Activated CD4-positive, alpha-beta T cell treated with anti-CD3 and anti-CD28 coated beads, Interleukin-2, amount 50 U/mL, for 48 hours (primary cell): ENCODE data around the gene PRELID3B.
"Not testable (repeated sequence)": the region's sequence is repeated elsewhere in the genome, so short reads cannot be mapped to it uniquely, and the experiment has no call there.

Experiments
- DNase-seq, 2 experiments: peaks; one replicate each; pipeline ENCODE4 v3.0.0-alpha.2; 2020

PRELID3B gene

GRCh38 chr20:59047938-59048680, 5.5 kb upstream of the PRELID3B start:
- DNase-seq = peak; percentile 23 to 43

DNA sequence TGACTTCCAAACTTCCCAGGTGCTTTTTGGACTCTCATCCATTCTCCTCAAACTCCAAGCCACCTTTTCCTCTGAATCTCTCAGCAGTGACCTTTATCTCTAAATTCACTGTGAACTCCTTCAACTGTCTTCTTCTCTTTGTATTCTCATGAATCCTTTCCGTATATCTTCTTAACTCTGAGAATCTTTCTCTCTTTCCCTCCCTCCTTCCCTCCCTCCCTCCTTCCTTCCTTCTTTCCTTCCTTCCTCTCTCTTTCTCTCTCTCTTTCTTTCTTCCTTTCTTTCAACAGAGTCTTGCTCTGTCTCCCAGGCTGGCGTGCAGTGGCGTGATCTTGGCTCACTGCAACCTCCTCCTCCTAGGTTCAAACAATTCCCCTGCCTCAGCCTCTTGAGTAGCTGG, 4.3 kb upstream of the PRELID3B start:
- no peak for DNase-seq

DNA sequence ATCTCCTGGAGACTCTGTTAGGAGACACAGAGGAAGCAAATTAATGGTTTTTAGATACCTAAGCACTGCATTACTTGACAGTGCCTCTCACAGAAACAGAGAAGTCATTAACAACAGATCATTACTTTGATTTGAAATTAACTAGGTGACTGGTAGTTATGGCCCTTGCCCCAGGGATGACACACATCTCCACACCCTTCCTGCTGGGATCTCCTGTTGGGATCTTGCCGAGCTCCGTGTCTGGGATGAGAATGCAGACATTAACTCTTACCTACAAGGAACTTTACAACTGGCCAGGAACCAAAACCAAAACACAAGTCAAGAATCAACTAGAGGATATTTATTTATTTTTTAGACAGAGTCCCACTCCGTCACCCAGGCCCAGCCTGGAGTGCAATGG, 2.2 kb upstream of the PRELID3B start:
- DNase-seq = no peak

GRCh38 chr20:59044295-59044694, 1.7 kb upstream of the PRELID3B start:
- no peak for DNase-seq

- peak in 1 of 2 experiments; percentile 25 for DNase-seq
Measured at GRCh38 chr20:59043698-59044097, 1.1 kb upstream of the PRELID3B start.

DNA sequence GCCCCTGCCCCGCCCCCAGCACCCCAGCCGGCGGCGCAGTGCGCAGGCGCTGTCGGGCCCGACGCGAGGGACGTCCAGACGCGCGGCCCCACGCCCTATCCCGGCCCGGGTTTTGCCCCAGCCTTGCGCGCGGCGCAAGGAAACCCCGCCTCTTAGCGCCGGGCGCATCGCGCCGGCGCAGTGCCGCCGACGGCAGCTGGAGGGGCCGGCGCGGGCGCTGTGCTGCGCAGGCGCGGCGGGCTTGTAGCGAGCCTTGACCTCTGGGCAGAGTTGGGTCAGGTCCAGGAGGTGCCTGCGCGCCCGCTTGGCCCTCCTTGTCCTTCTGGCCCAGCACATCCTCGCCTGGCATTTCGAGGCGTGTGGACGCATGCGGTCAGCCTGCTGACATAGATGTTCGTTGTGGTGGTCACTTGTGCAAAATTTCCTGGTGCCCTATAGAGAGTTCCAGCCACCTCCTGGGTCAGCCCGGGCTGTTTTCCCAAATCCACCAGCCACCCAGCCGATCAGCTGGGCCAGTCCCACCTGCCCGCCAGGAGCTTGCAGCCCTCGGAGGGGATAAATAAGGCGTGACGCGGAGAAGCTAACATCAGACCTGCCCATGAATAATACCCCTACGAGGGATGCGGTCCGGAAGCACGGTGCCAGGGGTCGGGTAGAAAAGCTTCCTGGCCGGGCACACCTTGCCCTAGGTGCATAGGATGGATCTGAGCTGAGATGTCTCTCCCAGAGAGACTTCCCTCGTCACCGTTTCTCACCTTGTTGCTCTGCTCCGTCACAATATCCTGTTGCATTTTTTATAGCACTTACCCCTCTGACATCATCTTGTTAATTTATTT, 428 bp upstream of the PRELID3B start:
- peak; percentile 93 for DNase-seq

DNA sequence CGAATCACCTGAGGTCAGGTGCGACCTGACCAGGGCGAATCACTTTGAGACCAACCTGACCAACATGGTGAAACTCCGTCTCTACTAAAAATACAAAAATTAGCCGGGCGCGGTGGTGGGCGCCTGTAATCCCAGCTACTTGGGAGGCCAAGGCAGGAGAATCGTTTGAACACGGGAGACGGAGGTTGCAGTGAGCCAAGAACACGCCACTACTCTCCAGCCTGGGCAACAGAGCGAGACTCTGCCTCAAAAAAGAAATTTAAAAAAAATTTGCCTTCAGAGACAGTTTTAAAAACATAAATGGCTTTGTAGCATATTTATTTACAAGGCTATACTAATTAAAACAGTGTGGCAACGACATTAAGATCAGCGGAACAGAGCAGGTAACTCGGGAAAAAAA, 1.1 kb downstream of the PRELID3B start:
- DNase-seq = not testable (repeated sequence)

DNA sequence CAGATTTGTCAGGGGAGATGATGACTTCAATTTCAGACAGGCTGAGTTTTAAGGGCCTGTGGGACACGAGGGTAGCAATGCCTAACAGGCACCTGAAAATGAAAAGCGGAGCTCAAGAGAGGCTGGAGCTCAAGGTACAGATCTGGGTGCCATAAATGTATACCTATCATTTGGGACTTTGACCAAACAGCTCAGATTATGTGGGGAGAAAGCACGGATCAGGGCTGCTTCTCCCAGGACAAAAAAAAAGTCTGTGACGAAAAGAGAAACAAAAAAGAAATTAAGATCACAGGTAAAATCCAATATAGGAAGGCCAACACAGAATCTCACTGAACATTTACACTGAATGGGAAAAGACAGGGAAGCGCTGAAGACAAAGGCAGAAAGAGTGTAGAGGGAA, 1.9 kb downstream of the PRELID3B start:
- DNase-seq = no peak

GRCh38 chr20:59039233-59039632, 3.4 kb downstream of the PRELID3B start:
- no peak for DNase-seq

- no peak for DNase-seq
Measured at GRCh38 chr20:59037386-59037785, 5.2 kb downstream of the PRELID3B start.

- no peak for DNase-seq
Measured at GRCh38 chr20:59035381-59035780, 7.2 kb downstream of the PRELID3B start.

- DNase-seq = no peak
Measured at GRCh38 chr20:59033616-59034165, 8.9 kb downstream of the PRELID3B start.

DNA sequence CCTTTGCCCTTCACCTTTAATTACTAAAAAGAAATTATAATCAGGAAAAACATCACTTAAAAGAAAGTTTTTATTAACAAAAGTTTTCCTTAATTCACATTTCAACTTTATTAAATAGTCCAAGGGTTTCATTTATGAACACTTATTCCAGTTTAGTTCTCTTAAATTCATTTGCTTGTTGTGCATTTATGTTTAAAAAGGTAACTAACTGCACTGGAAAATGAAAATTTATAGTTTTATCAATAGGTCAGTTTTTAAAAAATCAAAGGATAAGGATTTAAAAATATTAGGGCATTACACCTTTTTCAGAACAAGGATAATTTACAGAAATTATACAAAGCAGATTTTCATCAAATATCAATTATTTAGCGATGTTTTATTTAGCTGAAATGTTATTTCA, 9.5 kb downstream of the PRELID3B start:
- no peak for DNase-seq

GRCh38 chr20:59032713-59033059, 9.9 kb downstream of the PRELID3B start:
- DNase-seq = no peak

GRCh38 chr20:59032023-59032712, 10.4 kb downstream of the PRELID3B start, which contains the start of gene ATP5F1E:
ATP5F1E (minus strand) TSS chr20:59032335; CDS start chr20:59032251, 84 bp downstream.
- peak; percentile 94 to 96 for DNase-seq

DNA sequence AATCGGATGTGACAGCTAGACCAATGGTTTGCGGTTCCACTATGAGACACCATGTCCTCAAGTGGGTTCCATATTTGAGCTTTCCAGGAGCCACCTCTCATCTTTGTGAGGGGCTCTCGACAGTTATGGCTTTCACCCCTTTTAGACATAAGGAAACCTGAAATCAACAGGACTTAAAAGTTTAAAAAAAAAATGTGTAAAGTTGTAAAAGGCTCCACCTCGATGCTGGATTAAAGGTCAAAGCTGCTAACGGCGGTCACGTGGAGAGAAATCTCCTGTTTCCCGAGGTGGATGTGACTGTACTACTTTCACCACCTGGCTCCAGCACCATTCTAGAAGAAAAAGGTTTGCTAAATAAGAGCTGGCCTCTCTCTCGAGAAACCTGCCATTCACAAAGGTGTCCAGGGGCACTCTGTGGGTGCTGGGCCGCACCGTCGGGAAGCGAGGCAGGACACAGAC, 11.0 kb downstream of the PRELID3B start:
- no peak for DNase-seq

DNA sequence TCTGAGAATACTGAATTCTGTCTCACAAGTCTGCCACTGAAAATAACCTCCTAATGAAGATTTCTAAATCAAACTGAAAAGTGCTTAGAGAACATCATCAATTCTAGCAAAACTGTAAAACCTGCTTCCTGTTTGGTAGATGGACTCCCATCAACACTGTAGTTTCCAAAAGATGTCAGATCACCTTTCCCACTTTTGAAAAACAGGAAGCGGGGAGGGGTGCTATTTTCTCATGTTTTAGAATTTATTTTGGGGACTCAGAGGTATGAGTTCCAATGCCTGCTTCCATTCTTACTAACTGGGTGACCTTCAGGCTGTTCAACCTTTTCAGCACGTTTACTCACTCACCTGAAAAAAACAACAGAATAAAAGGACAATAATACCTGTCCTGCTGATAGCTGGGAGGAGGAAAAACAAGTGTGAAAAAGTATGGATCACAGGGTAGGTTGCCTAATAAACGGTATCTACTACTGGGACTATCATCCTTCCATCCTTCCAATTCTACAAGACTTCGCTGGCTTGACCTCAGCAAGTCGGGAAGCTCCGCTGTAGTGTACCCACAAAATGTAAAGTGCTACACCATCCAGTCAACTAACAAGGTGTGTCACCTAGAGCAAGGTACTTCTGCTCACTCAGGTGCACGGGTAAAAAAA, 11.5 kb downstream of the PRELID3B start:
- DNase-seq = peak in 1 of 2 experiments; percentile 17

DNA sequence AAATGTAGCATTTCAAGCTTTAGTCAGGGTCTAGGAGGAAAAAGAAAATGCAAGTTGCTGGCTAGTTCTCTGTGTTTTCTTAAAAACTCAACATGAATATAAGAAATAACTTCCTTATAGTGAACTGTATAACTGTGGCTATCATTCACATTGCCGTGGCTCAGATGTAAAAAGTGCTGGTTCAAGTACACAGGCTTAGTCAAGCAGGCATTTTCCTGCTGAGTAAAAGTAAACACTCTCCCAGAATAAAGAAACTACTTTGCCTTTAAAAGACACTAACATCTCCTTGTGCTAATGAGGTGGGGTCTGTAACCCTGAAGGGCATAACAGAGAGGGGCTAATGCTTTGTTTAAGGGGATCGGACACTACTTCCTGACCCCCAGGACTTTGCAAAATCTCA, 13.8 kb downstream of the PRELID3B start:
- DNase-seq = no peak

- no peak for DNase-seq
Measured at GRCh38 chr20:59027741-59028320, 14.8 kb downstream of the PRELID3B start.

- no peak for DNase-seq
Measured at GRCh38 chr20:59026904-59027740, 15.5 kb downstream of the PRELID3B start.

- no peak for DNase-seq
Measured at GRCh38 chr20:59025511-59025910, 17.1 kb downstream of the PRELID3B start.
